Tibial nerve (tissue), 4 donors: Measurements from ENCODE around the gene OR1C1. TPM values are rescaled to one million over a fixed set of nuclear protein-coding genes. Genes with fewer than 3 reads are reported as not detected.
"Not testable (repeated sequence)": the region's sequence is repeated elsewhere in the genome, so short reads cannot be mapped to it uniquely, and the experiment has no call there.

ENCODE experiments used
- DNase-seq, 2 donors: peaks; one replicate each; pipeline ENCODE4 v3.0.0-alpha.2; 2019; ENCODE audit warnings: low spot score in 2 of 2
- H3K27ac ChIP-seq, 4 donors: fragments of 200-600 bp; sonication (generic) in 3 of 4; one replicate each; pipeline ENCODE4 v1.5.1; 2017 to 2019; ENCODE audit warnings: mild to moderate bottlenecking in 1 of 4
- H3K27me3 ChIP-seq, 2 donors: fragments of 200-600 bp; sonication (generic) in 1 of 2; one replicate each; pipeline versions ENCODE4 v1.5.1 to v1.6.0; 2017 to 2019
- H3K36me3 ChIP-seq, 3 donors: fragments of 200-600 bp; sonication (generic); one replicate each; pipeline ENCODE4 v1.5.1; 2018 to 2019
- H3K4me1 ChIP-seq, 4 donors: fragments of 200-600 bp; sonication (generic) in 3 of 4; one replicate each; pipeline ENCODE4 v1.5.1; 2017 to 2019
- H3K4me3 ChIP-seq, 4 donors: fragments of 200-600 bp; sonication (generic) in 3 of 4; one replicate each; pipeline ENCODE4 v1.5.1; 2017 to 2019; ENCODE audit warnings: mild to moderate bottlenecking in 1 of 4, moderate library complexity in 1 of 4
- H3K9me3 ChIP-seq, 4 donors: fragments of 200-600 bp; sonication (generic) in 3 of 4; one replicate each; pipeline ENCODE4 v1.5.1; 2017 to 2019
- EP300 ChIP-seq, 2 donors: sonication (generic); formaldehyde crosslinking; IDR thresholded peaks; one replicate each; pipeline ENCODE4 v1.6.1; 2017; ENCODE audit warnings: antibody characterized with exemption in 2 of 2, mild to moderate bottlenecking in 1 of 2
- POLR2A ChIP-seq, 2 donors: fragments of 450-650 bp; IDR thresholded peaks; one replicate each; pipeline ENCODE4 v1.6.1; 2017; ENCODE audit warnings: antibody characterized with exemption in 2 of 2, mild to moderate bottlenecking in 2 of 2, moderate library complexity in 2 of 2
- WGBS, 2 donors: methylation state at CpG; one replicate each; pipeline ENCODE4 v1.1.5; 2018; 5-methylcytosine and 5-hydroxymethylcytosine counted together
- total RNA-seq, 4 donors: library from RNA; depleted of rRNA; stranded (reverse); fragments of >200 nt; gene quantifications; one replicate each; pipeline ENCODE4 v1.1.0, GENCODE V29; 2016
- TF ChIP-seq, protein P1 (sequence below), 5 experiments: fragments of 200-600 bp in 3 of 5; fragments of 450-650 bp in 2 of 5; sonication (generic) in 3 of 5; IDR thresholded peaks; one replicate each; pipeline ENCODE4 v1.5.1; 2016 to 2019; ENCODE audit warnings: antibody characterized with exemption in 5 of 5, mild to moderate bottlenecking in 3 of 5, moderate library complexity in 2 of 5

OR1C1 gene
- total RNA-seq, 4 donors from 2014 or later = not detected

GRCh38 chr1:247740721-247741120 is 19.6 kb downstream of the OR1C1 start:
- no peak for DNase-seq
- TF ChIP-seq POLR2A (IDR thresholded peaks at IDR 0.05) (no peak), EP300 (IDR thresholded peaks at IDR 0.05) (no peak)
- TF ChIP-seq, protein P1, sequence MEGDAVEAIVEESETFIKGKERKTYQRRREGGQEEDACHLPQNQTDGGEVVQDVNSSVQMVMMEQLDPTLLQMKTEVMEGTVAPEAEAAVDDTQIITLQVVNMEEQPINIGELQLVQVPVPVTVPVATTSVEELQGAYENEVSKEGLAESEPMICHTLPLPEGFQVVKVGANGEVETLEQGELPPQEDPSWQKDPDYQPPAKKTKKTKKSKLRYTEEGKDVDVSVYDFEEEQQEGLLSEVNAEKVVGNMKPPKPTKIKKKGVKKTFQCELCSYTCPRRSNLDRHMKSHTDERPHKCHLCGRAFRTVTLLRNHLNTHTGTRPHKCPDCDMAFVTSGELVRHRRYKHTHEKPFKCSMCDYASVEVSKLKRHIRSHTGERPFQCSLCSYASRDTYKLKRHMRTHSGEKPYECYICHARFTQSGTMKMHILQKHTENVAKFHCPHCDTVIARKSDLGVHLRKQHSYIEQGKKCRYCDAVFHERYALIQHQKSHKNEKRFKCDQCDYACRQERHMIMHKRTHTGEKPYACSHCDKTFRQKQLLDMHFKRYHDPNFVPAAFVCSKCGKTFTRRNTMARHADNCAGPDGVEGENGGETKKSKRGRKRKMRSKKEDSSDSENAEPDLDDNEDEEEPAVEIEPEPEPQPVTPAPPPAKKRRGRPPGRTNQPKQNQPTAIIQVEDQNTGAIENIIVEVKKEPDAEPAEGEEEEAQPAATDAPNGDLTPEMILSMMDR (IDR thresholded peaks at IDR 0.05) = no peak
- H3K9me3 ChIP-seq = no peaks in the 10 kb centered on the region
- H3K4me1 ChIP-seq = no peaks in the 10 kb centered on the region
- no peak overlapping the region for H3K27ac ChIP-seq
- H3K4me3 ChIP-seq = no peak overlapping the region
- 91% methylated on average over 2 of the region's 2 CpGs for WGBS, 2 donors
- no peaks in the 10 kb centered on the region for H3K36me3 ChIP-seq
- no peaks in the 10 kb centered on the region for H3K27me3 ChIP-seq

GRCh38 chr1:247738315-247738714 is 22.0 kb downstream of the OR1C1 start, which contains the start of gene OR14K1:
Gene OR14K1 (plus strand): TSS chr1:247738615. CDS start chr1:247738615, 0 bp downstream.
- TF ChIP-seq, protein P1 (IDR thresholded peaks at IDR 0.05) = no peak
- TF ChIP-seq EP300 (IDR thresholded peaks at IDR 0.05) = no peak
- TF ChIP-seq POLR2A (IDR thresholded peaks at IDR 0.05) = no peak
- Histone ChIP-seq H3K36me3 (no peaks in the 10 kb centered on the region), H3K27ac (no peak within 1 kb of the TSS), H3K27me3 (no peaks in the 10 kb centered on the region), H3K4me1 (no peaks in the 10 kb centered on the region), H3K9me3 (no peaks in the 10 kb centered on the region), H3K4me3 (no peak within 1 kb of the TSS)
- WGBS, 2 donors = 93 to 98% methylated on average over 1 of the region's 1 CpG
- DNase-seq = no peak

DNA sequence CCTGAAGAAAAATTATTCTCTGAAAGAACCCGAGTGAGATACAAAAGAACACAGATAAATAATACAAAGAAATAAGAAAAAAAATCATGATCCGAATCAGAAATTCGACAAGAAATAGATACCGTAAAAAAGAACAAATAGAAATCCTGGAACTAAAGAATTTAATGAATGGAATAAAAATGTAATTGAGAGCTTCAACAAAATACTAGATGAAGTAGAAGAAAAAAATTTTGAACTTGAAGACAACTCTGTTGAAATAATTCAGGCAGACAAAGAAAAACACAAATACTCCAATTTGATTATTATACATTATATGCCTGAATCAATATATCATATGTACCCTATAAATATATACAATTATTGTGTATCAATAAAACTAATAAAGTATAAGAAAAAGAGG is 39.1 kb downstream of the OR1C1 start:
- Histone ChIP-seq H3K36me3 (no peaks in the 10 kb centered on the region), H3K4me3 (no peak overlapping the region), H3K27ac (no peak overlapping the region), H3K9me3 (peaks cover 0 to 12% (median 0%) of the 10 kb centered on the region in 4 donors), H3K27me3 (no peaks in the 10 kb centered on the region), H3K4me1 (no peaks in the 10 kb centered on the region)
- 92 to 96% methylated on average over 4 of the region's 4 CpGs for WGBS, 2 donors
- TF ChIP-seq, protein P1 (IDR thresholded peaks at IDR 0.05) = no peak
- TF ChIP-seq POLR2A (IDR thresholded peaks at IDR 0.05) (no peak), EP300 (IDR thresholded peaks at IDR 0.05) (no peak)
- no peak for DNase-seq

DNA sequence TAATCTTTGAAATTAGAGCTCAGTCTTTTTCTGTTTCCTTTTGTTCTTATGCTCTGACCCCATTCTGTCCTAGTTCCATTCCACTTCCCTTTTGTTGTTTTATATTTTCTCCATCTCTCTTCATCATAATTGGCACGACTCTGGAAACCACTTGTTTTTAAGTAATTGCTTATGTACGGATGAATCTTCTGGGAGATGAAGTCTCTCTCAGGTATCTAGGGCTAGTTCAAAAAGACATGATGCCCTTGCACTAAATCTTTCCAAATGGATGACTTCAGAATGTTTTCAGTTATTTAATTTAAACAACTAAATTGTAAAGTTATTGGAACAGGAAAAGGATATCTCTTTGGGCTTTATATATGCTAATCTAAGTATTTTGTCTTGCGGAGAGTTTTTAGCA is 43.8 kb downstream of the OR1C1 start, which contains the start of gene OR6F1:
Gene OR6F1, minus strand, starts transcription at position 101 of the 400 bp plus-strand sequence. CDS start 3,891 bp downstream, outside the sequence.
- Histone ChIP-seq H3K9me3 (peaks cover 0 to 8% (median 0%) of the 10 kb centered on the region in 4 donors), H3K36me3 (no peaks in the 10 kb centered on the region), H3K27ac (no peak within 1 kb of the TSS), H3K4me3 (no peak within 1 kb of the TSS), H3K27me3 (no peaks in the 10 kb centered on the region), H3K4me1 (no peaks in the 10 kb centered on the region)
- no peak for DNase-seq
- WGBS, 2 donors = 82 to 83% methylated on average over 3 of the region's 3 CpGs
- TF ChIP-seq, protein P1 (IDR thresholded peaks at IDR 0.05) = no peak
- TF ChIP-seq POLR2A (IDR thresholded peaks at IDR 0.05) = no peak
- TF ChIP-seq EP300 (IDR thresholded peaks at IDR 0.05) = no peak

DNA sequence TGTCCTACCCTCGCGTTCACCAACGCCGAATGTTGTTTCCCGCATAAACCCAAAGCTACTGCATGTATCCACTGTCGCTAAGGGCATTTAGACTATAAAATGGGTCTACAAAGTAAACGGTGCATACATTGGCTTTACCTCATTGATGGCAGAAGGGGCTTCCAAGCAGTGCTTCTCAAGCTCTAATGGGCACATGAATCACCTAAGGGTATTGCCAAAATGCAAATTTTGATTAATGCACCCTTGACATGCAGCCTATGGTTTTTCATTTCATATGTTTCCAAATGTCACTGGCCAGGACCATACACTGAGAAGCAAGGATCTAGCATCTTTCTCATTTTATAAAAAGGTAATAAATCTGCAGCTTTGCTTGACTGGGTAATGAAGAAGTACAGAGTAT is 46.6 kb downstream of the OR1C1 start:
- no peak for TF ChIP-seq EP300 (IDR thresholded peaks at IDR 0.05)
- TF ChIP-seq POLR2A (IDR thresholded peaks at IDR 0.05) = no peak
- TF ChIP-seq, protein P1 (IDR thresholded peaks at IDR 0.05) = no peak
- WGBS, 2 donors = 93 to 96% methylated on average over 7 of the region's 7 CpGs
- no peaks in the 10 kb centered on the region for H3K27me3 ChIP-seq
- H3K9me3 ChIP-seq = no peaks in the 10 kb centered on the region
- H3K27ac ChIP-seq = no peak overlapping the region
- H3K4me1 ChIP-seq = no peaks in the 10 kb centered on the region
- no peak overlapping the region for H3K4me3 ChIP-seq
- no peak for DNase-seq
- H3K36me3 ChIP-seq = no peaks in the 10 kb centered on the region

GRCh38 chr1:247710681-247711080 is 49.7 kb downstream of the OR1C1 start:
- not testable (repeated sequence) for H3K36me3 ChIP-seq, DNase-seq, H3K27me3 ChIP-seq, H3K4me1 ChIP-seq, H3K27ac ChIP-seq, H3K4me3 ChIP-seq, H3K9me3 ChIP-seq
- WGBS, 2 donors = 86 to 94% methylated on average over 8 of the region's 8 CpGs
